ENCODE data around the gene TNFRSF25.
"Not testable (repeated sequence)": the region's sequence is repeated elsewhere in the genome, so short reads cannot be mapped to it uniquely, and the experiment has no call there.

Gene TNFRSF25

GRCh38 chr1:6467744-6468688 lies 2.0 kb upstream of the TNFRSF25 start:
- no peak for DNase-seq

- no peak for DNase-seq
Measured at GRCh38 chr1:6467224-6467623, 1.3 kb upstream of the TNFRSF25 start.

GRCh38 chr1:6466751-6467150 lies 778 bp upstream of the TNFRSF25 start:
- DNase-seq, result no peak

- peak; percentile 30 for DNase-seq
Measured at GRCh38 chr1:6465461-6466005, 440 bp downstream of the TNFRSF25 start.

- DNase-seq, result no peak
Measured at GRCh38 chr1:6464915-6465314, 1.1 kb downstream of the TNFRSF25 start.

GRCh38 chr1:6464514-6464836 lies 1.5 kb downstream of the TNFRSF25 start:
- peak; percentile 46 for DNase-seq

- DNase-seq, result no peak
Measured at GRCh38 chr1:6463120-6463412, 2.9 kb downstream of the TNFRSF25 start.

GRCh38 chr1:6462412-6463119 lies 3.4 kb downstream of the TNFRSF25 start:
- DNase-seq, result no peak

- no peak for DNase-seq
Measured at GRCh38 chr1:6461538-6462411, 4.2 kb downstream of the TNFRSF25 start.

- DNase-seq, result no peak
Measured at GRCh38 chr1:6461051-6461530, 4.9 kb downstream of the TNFRSF25 start.

- DNase-seq, result no peak
Measured at GRCh38 chr1:6460301-6461050, 5.5 kb downstream of the TNFRSF25 start.

- DNase-seq, result no peak
Measured at GRCh38 chr1:6459850-6460265, 6.1 kb downstream of the TNFRSF25 start.

GRCh38 chr1:6456800-6457466 lies 9.0 kb downstream of the TNFRSF25 start:
- DNase-seq, result no peak

- DNase-seq, result not testable (repeated sequence)
Measured at GRCh38 chr1:6455752-6456520, 10.0 kb downstream of the TNFRSF25 start.

- no peak for DNase-seq
Measured at GRCh38 chr1:6454856-6455751, 10.9 kb downstream of the TNFRSF25 start.

GRCh38 chr1:6453895-6454855 lies 11.8 kb downstream of the TNFRSF25 start:
- DNase-seq, result not testable (repeated sequence)

GRCh38 chr1:6450943-6451373 lies 15.0 kb downstream of the TNFRSF25 start:
- DNase-seq, result no peak

GRCh38 chr1:6450486-6450885 lies 15.5 kb downstream of the TNFRSF25 start:
- DNase-seq, result not testable (repeated sequence)
